ENCODE results near the gene ADGRE2. TPM values are rescaled to one million over a fixed set of nuclear protein-coding genes. Genes with fewer than 3 reads are reported as not detected.

Gene ADGRE2
- total RNA-seq, 1 donor from 2014 or later: 0.12 TPM

DNA sequence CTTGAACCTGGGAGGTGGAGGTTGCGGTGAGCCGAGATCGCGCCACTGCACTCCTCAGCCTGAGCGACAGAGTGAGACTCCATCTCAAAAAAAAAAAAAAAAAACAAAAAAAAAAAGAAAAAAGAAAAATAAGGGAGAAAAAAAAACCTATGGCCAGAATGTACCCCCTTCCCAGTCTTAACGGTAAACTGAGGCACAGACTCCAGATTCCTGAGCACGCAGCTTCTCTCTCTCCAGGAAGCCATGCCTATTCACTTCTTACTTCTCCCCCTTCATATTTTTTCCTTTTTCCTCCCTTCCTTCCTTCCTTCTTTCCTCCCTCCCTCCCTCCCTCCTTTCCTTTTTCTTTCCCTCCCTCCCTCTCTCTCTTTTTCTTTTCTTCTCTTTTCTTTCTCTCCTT is 5.4 kb downstream of the ADGRE2 start:
- DNase-seq (ENCODE audit: low read depth): no peak
- TF ChIP-seq, protein P1, sequence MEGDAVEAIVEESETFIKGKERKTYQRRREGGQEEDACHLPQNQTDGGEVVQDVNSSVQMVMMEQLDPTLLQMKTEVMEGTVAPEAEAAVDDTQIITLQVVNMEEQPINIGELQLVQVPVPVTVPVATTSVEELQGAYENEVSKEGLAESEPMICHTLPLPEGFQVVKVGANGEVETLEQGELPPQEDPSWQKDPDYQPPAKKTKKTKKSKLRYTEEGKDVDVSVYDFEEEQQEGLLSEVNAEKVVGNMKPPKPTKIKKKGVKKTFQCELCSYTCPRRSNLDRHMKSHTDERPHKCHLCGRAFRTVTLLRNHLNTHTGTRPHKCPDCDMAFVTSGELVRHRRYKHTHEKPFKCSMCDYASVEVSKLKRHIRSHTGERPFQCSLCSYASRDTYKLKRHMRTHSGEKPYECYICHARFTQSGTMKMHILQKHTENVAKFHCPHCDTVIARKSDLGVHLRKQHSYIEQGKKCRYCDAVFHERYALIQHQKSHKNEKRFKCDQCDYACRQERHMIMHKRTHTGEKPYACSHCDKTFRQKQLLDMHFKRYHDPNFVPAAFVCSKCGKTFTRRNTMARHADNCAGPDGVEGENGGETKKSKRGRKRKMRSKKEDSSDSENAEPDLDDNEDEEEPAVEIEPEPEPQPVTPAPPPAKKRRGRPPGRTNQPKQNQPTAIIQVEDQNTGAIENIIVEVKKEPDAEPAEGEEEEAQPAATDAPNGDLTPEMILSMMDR (conservative IDR thresholded peaks at IDR 0.05; ENCODE audit: low read depth, low read length): no peak
- no peak overlapping the region for H3K4me3 ChIP-seq (ENCODE audit: low read depth, low read length)

DNA sequence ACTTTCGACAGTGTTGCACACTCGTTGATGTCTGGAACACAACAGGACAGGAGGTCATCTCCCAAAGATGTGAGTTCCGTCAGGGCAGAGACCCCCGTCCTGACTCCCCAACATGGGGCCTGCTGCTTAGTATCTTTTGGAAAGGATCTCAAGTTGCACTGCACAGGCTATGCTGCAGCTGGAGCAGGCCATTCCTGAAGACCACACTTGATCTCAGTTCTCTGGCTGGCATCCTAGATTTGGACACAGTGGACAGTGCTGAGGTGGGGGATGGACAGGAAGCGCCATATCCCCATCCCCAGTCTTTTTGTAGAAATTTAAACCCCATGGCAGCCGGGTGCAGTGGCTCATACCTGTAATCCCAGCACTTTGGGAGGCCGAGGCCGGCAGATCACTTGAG is 5.9 kb downstream of the ADGRE2 start:
- TF ChIP-seq, protein P1 (conservative IDR thresholded peaks at IDR 0.05; ENCODE audit: low read depth, low read length): no peak
- H3K4me3 ChIP-seq (ENCODE audit: low read depth, low read length): no peak overlapping the region
- no peak for DNase-seq (ENCODE audit: low read depth)

GRCh38 chr19:14770944-14771839 is 7.2 kb downstream of the ADGRE2 start:
- H3K4me3 ChIP-seq (ENCODE audit: low read depth, low read length): no peak overlapping the region
- TF ChIP-seq, protein P1 (conservative IDR thresholded peaks at IDR 0.05; ENCODE audit: low read depth, low read length): no peak
- no peak for DNase-seq (ENCODE audit: low read depth)

- TF ChIP-seq, protein P1 (conservative IDR thresholded peaks at IDR 0.05; ENCODE audit: low read depth, low read length): no peak
- DNase-seq (ENCODE audit: low read depth): no peak
- no peak overlapping the region for H3K4me3 ChIP-seq (ENCODE audit: low read depth, low read length)
Measured at GRCh38 chr19:14770136-14770535, 8.2 kb downstream of the ADGRE2 start.

- no peak for DNase-seq (ENCODE audit: low read depth)
- no peak overlapping the region for H3K4me3 ChIP-seq (ENCODE audit: low read depth, low read length)
Measured at GRCh38 chr19:14769201-14769600, 9.2 kb downstream of the ADGRE2 start.

DNA sequence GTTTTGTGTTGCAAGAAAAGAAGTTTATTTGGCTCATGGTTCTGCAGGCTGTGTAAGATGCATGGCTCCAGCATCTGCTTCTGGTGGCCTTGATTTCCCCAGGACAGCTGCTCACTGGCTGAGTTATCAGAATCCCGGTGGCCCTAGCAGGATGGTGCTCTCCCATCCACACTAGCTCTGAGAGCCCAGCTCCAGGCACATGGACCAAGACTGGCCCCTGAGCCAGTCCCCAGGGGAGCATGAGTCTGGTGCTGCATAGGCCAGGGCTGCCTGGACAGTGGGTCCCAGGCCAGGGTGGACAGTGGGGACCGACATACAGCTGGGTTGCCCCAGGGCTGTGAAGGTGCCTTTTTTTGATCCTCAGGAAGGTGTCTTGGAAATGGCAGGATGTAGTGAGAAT is 10.4 kb downstream of the ADGRE2 start:
- no peak overlapping the region for H3K4me3 ChIP-seq (ENCODE audit: low read depth, low read length)
- DNase-seq (ENCODE audit: low read depth): no peak
- TF ChIP-seq, protein P1 (conservative IDR thresholded peaks at IDR 0.05; ENCODE audit: low read depth, low read length): no peak

More at GRCh38 chr19:14769201-14769600, 9.2 kb downstream of the ADGRE2 start:
- TF ChIP-seq, protein P1 (conservative IDR thresholded peaks at IDR 0.05; ENCODE audit: low read depth, low read length): no peak
